ENCODE data around the gene AREL1.

The AREL1 gene

GRCh38 chr14:74637178-74637550, 75.7 kb downstream of the AREL1 start:
- TF ChIP-seq CTCF (IDR thresholded peaks at IDR 0.05; ENCODE audit: borderline replicate concordance, control extremely low read depth, extremely low read depth, insufficient read depth, missing control alignments): no peak
- DNase-seq (ENCODE audit: low spot score): no peak
- in situ Hi-C loops (cut with MboI; ENCODE audit: low sequenced_read_pairs, unreplicated experiment): no loop called here

DNA sequence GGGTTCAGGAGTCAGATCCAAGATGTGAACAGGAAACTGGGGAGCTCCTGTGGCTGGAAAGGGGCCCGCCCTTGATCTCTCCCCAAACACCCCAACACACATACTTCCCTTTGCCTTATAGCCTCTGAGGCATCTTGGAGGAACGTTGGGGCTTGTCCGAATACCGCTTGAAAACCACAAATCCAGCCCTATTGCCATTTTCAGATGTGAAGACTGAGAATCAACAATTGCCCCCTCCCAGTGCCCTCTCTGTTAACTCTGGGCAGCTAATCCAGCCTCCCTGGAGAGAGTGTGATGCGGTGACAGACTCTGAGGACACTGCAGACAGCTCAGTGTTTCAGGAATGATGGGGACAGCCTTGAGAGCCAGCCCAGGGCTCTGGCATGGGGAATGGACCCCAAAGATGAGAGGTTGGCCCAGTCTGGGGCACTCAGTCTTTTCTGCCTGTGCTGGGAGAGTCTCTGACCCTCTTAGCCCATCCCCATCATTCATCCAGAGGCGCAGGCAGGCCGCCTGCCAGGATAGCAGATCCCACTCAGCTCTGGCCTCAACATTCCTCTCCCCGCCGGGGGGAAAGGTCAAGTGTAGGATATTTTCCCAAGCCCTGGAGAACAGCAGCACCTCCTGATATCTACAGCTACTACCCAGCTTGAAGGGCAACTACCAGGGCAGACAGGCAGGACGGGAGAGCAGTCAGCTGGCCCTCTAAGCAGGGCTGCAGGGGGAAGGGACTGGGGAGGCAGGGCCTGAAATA, 76.3 kb downstream of the AREL1 start:
- no peak for TF ChIP-seq CTCF (IDR thresholded peaks at IDR 0.05; ENCODE audit: borderline replicate concordance, control extremely low read depth, extremely low read depth, insufficient read depth, missing control alignments)
- no peak for DNase-seq (ENCODE audit: low spot score)
- in situ Hi-C loops (cut with MboI; ENCODE audit: low sequenced_read_pairs, unreplicated experiment): no loop called here

GRCh38 chr14:74635847-74636246, 77.0 kb downstream of the AREL1 start:
- DNase-seq (ENCODE audit: low spot score): no peak
- in situ Hi-C loops (cut with MboI; ENCODE audit: low sequenced_read_pairs, unreplicated experiment): no loop called here
- no peak for TF ChIP-seq CTCF (IDR thresholded peaks at IDR 0.05; ENCODE audit: borderline replicate concordance, control extremely low read depth, extremely low read depth, insufficient read depth, missing control alignments)

DNA sequence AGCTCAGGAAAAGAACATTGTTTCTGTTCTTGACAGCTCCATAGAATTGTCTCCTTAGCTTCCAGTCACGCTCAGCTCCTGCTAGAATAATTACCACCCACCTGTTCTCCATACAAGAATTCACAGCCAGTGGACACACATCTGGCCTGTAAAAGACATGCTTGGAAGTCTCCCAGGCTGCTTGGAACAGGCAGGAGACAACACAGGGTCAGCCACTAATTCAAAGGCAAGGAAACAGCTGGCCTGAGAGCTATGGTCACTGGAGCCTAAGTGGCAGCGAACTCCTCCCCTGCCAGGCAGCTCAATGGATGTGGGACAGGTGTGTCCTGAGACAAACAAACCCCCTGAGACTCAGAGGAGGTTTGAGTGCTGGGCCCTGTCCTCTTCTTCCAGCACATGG, 77.9 kb downstream of the AREL1 start:
- DNase-seq (ENCODE audit: low spot score): no peak
- in situ Hi-C loops (cut with MboI; ENCODE audit: low sequenced_read_pairs, unreplicated experiment): no loop called here
- TF ChIP-seq CTCF (IDR thresholded peaks at IDR 0.05; ENCODE audit: borderline replicate concordance, control extremely low read depth, extremely low read depth, insufficient read depth, missing control alignments): no peak

- DNase-seq (ENCODE audit: low spot score): no peak
Observed at GRCh38 chr14:74634481-74634880, 78.4 kb downstream of the AREL1 start.

DNA sequence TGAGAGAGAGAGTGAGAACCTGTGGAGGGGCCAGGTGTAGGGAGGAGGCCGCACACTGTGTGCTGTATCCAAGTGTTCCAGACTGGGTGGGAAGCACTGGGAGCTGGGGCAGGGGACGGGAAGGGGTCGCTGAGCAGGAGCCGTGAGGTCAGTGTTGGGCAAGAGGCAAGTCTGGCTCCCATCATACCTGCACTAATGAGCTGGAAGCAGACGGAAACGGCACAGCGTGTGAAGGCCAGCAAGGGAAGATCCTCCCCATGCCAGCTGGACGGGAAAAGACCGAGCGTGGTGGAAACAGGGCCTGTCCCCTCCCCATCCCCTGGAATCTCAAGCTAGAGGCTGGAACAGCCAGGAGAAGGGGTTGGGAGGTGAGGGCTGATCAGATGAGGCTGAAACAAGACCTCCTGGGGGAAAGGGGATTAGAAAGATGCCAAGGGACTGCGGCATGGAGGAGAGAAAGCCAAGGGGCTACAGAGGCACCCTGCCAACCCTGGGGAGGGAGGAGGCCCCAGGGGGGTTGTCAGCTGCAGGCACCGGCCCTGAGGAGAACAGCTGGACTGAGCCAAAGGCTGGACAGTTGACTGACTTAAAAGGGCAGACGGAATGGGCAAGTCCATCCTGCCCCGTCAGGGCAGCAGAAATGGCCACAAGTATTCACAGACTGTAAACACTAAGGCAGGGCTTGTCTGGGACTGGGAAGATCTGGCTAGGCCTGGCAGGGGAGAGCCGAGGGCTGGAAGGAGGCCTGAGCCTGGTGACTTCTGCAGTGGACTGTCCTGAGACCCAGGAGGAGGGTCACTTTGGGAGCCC, 81.8 kb downstream of the AREL1 start:
- no peak for DNase-seq (ENCODE audit: low spot score)
- TF ChIP-seq CTCF (IDR thresholded peaks at IDR 0.05; ENCODE audit: borderline replicate concordance, control extremely low read depth, extremely low read depth, insufficient read depth, missing control alignments): no peak
- in situ Hi-C loops (cut with MboI; ENCODE audit: low sequenced_read_pairs, unreplicated experiment): no loop called here

More at GRCh38 chr14:74634481-74634880, 78.4 kb downstream of the AREL1 start:
- in situ Hi-C loops (cut with MboI; ENCODE audit: low sequenced_read_pairs, unreplicated experiment): no loop called here
- no peak for TF ChIP-seq CTCF (IDR thresholded peaks at IDR 0.05; ENCODE audit: borderline replicate concordance, control extremely low read depth, extremely low read depth, insufficient read depth, missing control alignments)
